ENCODE measurements around the gene FOXJ3. TPM values are rescaled to one million over a fixed set of nuclear protein-coding genes. Genes with fewer than 3 reads are reported as not detected.

The FOXJ3 gene
- total and polyA plus RNA-seq, 2 of the 4 experiments (the other 2 are of a cell fraction): 16.7 to 30.5 TPM

DNA sequence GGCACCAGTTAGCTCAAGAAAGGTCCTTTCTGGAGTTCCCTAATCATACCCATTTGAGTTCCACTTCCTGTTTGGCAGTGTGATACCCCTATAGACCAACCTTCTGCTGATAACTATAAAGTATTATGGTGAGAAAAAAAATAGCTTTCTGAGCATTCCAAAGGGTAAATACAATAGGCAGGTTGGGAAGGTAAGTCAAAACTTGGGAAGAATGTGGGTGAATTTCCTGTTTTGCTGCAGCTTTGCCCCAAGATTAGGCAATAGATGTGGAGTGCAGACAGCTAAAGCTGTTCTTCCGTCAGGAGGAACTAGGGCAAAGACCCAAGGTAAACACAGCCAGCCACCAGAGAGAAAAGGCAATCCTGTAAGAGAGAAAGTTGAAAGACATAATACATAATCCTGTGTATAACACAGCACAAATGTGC is 120.6 kb downstream of the FOXJ3 start:
- Histone ChIP-seq H2AK5ac (ENCODE audit: low read depth, low read length) (no peak overlapping the region; the same call in 1 of the 2 replicates), H3K36me3 (ENCODE audit: control insufficient read depth, insufficient read depth, low read length) (peaks cover 2% of the 10 kb centered on the region; the same call in 1 of the 2 replicates), H2BK120ac (ENCODE audit: low read depth, low read length) (no peak overlapping the region), H4K5ac (ENCODE audit: low read depth, low read length) (no peak overlapping the region), H3K27ac (ENCODE audit: insufficient read depth, low read length) (no peak overlapping the region), H3K79me1 (ENCODE audit: low read depth in 1 of 2, low read length in 2 of 2) (peaks cover 22 to 53% of the 10 kb centered on the region in 2 experiments), H2BK5ac (ENCODE audit: low read depth, low read length, poor library complexity, severe bottlenecking) (peak overlapping the region; percentile 21), H3K18ac (ENCODE audit: low read depth, low read length) (no peak overlapping the region), H4K8ac (ENCODE audit: low read depth in 2 of 2, low read length in 2 of 2) (no peak overlapping the region), H2AK9ac (replicated peaks; ENCODE audit: low read depth, low read length, poor library complexity) (no peak overlapping the region), H3K27me3 (ENCODE audit: control insufficient read depth, insufficient read depth, low read length) (no peaks in the 10 kb centered on the region), H3K56ac (ENCODE audit: extremely low read depth, insufficient read depth, low read length) (no peak overlapping the region), H2BK20ac (ENCODE audit: low read depth, low read length) (no peak overlapping the region), H2BK15ac (ENCODE audit: low read depth, low read length) (no peak overlapping the region), H3K4me1 (ENCODE audit: control insufficient read depth, insufficient read depth, low read length) (peaks cover 7% of the 10 kb centered on the region), H2AFZ (replicated peaks; ENCODE audit: low read length, poor library complexity) (no peak overlapping the region), H3K9me1 (ENCODE audit: insufficient read depth, low read length) (peaks cover 10% of the 10 kb centered on the region), H3K9me3 (ENCODE audit: control insufficient read depth, insufficient read depth, low read length) (no peaks in the 10 kb centered on the region), H3K14ac (replicated peaks; ENCODE audit: low read depth, low read length) (no peak overlapping the region), H3K4me2 (ENCODE audit: low read depth, low read length) (peak overlapping the region; percentile 25; the same call in 1 of the 2 replicates), H3K4ac (ENCODE audit: low read depth, low read length) (no peak overlapping the region), H4K20me1 (ENCODE audit: insufficient read depth, low read length) (peaks cover 34% of the 10 kb centered on the region), H4K91ac (ENCODE audit: insufficient read depth, low read depth, low read length) (no peak overlapping the region), H3K4me3 (ENCODE audit: insufficient read depth, low read depth, low read length) (no peak overlapping the region), H3K9ac (ENCODE audit: low read depth, low read length) (no peak overlapping the region), H3K23ac (ENCODE audit: low read depth, low read length) (no peak overlapping the region)
- CTCF ChIA-PET: interaction anchor here (0.7 to 1.7 kb wide), 3 partner anchors 12 to 627 kb away, joined by 3 to 5 read pairs (median 3); no protein-coding TSS in a partner anchor
- dilution Hi-C loops (cut with HindIII; ENCODE audit: low sequenced_read_pairs, unreplicated experiment): no loop called here
- POLR2A ChIA-PET (ENCODE audit: unreplicated experiment): no interaction called here
- in situ Hi-C loops (cut with MboI; ENCODE audit: low sequenced_read_pairs): no loop called here
- ATAC-seq (ENCODE audit: low read depth) (peak; percentile 69), DNase-seq (peak; percentile 80)
- TF ChIP-seq FOS (IDR thresholded peaks at IDR 0.05; ENCODE audit: low read depth, low read length) (no peak), NFE2L2 (IDR thresholded peaks at IDR 0.05; ENCODE audit: low read depth, low read length) (no peak), POLR2A (IDR thresholded peaks at IDR 0.05; ENCODE audit: low read depth, low read length) (no peak), CEBPB (IDR thresholded peaks at IDR 0.05; ENCODE audit: low read depth, low read length) (peak; percentile 95), BHLHE40 (IDR thresholded peaks at IDR 0.05; ENCODE audit: low read depth, low read length) (no peak), CHD1 (IDR thresholded peaks at IDR 0.05; ENCODE audit: low read depth, low read length) (no peak)
- TF ChIP-seq, protein P1, sequence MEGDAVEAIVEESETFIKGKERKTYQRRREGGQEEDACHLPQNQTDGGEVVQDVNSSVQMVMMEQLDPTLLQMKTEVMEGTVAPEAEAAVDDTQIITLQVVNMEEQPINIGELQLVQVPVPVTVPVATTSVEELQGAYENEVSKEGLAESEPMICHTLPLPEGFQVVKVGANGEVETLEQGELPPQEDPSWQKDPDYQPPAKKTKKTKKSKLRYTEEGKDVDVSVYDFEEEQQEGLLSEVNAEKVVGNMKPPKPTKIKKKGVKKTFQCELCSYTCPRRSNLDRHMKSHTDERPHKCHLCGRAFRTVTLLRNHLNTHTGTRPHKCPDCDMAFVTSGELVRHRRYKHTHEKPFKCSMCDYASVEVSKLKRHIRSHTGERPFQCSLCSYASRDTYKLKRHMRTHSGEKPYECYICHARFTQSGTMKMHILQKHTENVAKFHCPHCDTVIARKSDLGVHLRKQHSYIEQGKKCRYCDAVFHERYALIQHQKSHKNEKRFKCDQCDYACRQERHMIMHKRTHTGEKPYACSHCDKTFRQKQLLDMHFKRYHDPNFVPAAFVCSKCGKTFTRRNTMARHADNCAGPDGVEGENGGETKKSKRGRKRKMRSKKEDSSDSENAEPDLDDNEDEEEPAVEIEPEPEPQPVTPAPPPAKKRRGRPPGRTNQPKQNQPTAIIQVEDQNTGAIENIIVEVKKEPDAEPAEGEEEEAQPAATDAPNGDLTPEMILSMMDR (conservative IDR thresholded peaks at IDR 0.05; ENCODE audit: low read depth, low read length): no peak
- TF ChIP-seq, protein P2, sequence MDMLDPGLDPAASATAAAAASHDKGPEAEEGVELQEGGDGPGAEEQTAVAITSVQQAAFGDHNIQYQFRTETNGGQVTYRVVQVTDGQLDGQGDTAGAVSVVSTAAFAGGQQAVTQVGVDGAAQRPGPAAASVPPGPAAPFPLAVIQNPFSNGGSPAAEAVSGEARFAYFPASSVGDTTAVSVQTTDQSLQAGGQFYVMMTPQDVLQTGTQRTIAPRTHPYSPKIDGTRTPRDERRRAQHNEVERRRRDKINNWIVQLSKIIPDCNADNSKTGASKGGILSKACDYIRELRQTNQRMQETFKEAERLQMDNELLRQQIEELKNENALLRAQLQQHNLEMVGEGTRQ (IDR thresholded peaks at IDR 0.05; ENCODE audit: low read depth, low read length): no peak
- intact Hi-C loops (cut with micrococcal nuclease): no loop called here
- WGBS, 2 experiments (ENCODE audit: extremely low coverage in 2 of 2, insufficient read length in 1 of 2): no CpG with 5 or more reads among the region's 1 CpG
- BruUV-seq (replicated peaks): no TSS peak

Data from IMR-90 (cell line).